HG03432 (cell line): Measurements from ENCODE around the gene DCAF15.
"Not testable (repeated sequence)": the region's sequence is repeated elsewhere in the genome, so short reads cannot be mapped to it uniquely, and the experiment has no call there.

ENCODE experiments used
- ATAC-seq: cut with Tn5 transposase; IDR thresholded peaks from one replicate; pipeline ENCODE4 v1.9.1; 2021; ENCODE audit warnings: mild to moderate bottlenecking, moderate library complexity; ENCODE audit not compliant: unreplicated experiment

The DCAF15 gene

GRCh38 chr19:13952154-13952930, at the start of gene DCAF15:
TSS of gene DCAF15 (plus strand) at chr19:13952509. CDS start at chr19:13952513, 4 bp downstream.
- peak; percentile 95 for ATAC-seq

- no peak for ATAC-seq
Measured at GRCh38 chr19:13902993-13903555, 49.2 kb upstream of the DCAF15 start.

GRCh38 chr19:13905634-13906520, 46.4 kb upstream of the DCAF15 start, which contains the start of the genes BRME1 and CC2D1A:
TSS of gene BRME1 (minus strand) at chr19:13906117. CDS start at chr19:13904892, 1,225 bp downstream.
TSS of gene CC2D1A (plus strand) at chr19:13906201. CDS start at chr19:13906442, 241 bp downstream.
- peak; percentile 93 for ATAC-seq

- peak; percentile 23 for ATAC-seq
Measured at GRCh38 chr19:13906521-13906904, 45.8 kb upstream of the DCAF15 start.

- no peak for ATAC-seq
Measured at GRCh38 chr19:13906910-13907309, 45.4 kb upstream of the DCAF15 start.

GRCh38 chr19:13908674-13909073, 43.6 kb upstream of the DCAF15 start:
- ATAC-seq: no peak

GRCh38 chr19:13909430-13909829, 42.9 kb upstream of the DCAF15 start:
- ATAC-seq: no peak

GRCh38 chr19:13913352-13913751, 39.0 kb upstream of the DCAF15 start:
- no peak for ATAC-seq

- no peak for ATAC-seq
Measured at GRCh38 chr19:13914777-13915176, 37.5 kb upstream of the DCAF15 start.

GRCh38 chr19:13917888-13918406, 34.4 kb upstream of the DCAF15 start:
- no peak for ATAC-seq

GRCh38 chr19:13918726-13919411, 33.4 kb upstream of the DCAF15 start:
- ATAC-seq: no peak

- ATAC-seq: no peak
Measured at GRCh38 chr19:13920524-13920923, 31.8 kb upstream of the DCAF15 start.

GRCh38 chr19:13920940-13921747, 31.2 kb upstream of the DCAF15 start:
- no peak for ATAC-seq

- not testable (repeated sequence) for ATAC-seq
Measured at GRCh38 chr19:13922118-13922517, 30.2 kb upstream of the DCAF15 start.

GRCh38 chr19:13923194-13923987, 28.9 kb upstream of the DCAF15 start:
- ATAC-seq: no peak

GRCh38 chr19:13926010-13926409, 26.3 kb upstream of the DCAF15 start:
- ATAC-seq: no peak

GRCh38 chr19:13926715-13927114, 25.6 kb upstream of the DCAF15 start:
- ATAC-seq: no peak

- ATAC-seq: no peak
Measured at GRCh38 chr19:13929340-13929739, 23.0 kb upstream of the DCAF15 start.

GRCh38 chr19:13929956-13930355, 22.4 kb upstream of the DCAF15 start:
- ATAC-seq: no peak
